GM12878 (cell line): ENCODE data around the gene CCNG1. TPM values are rescaled to one million over a fixed set of nuclear protein-coding genes. Genes with fewer than 3 reads are reported as not detected.

ENCODE experiments used
- ATAC-seq: fragments of 200-7000 bp; cut with Tn5 transposase; 3 replicates; pipeline ENCODE4 v1.9.1; 2020; ENCODE audit warnings: mild to moderate bottlenecking, moderate library complexity
- BruUV-seq: library from RNA; stranded (reverse); fragments of 400-500 nt; replicated peaks from 2 replicates; lab custom pipeline; 2021; lab: Mats Ljungman, UMichigan
- CTCF ChIA-PET: fragments of 300-600 bp; sonication (Branson Sonifier 250); formaldehyde crosslinking; extraction: SDS; loops from one replicate; lab custom pipeline; 2021; ENCODE audit warnings: inconsistent platforms; lab: Yijun Ruan, JAX
- POLR2A ChIA-PET: fragments of 350-600 bp; formaldehyde crosslinking; extraction: SDS; loops from one replicate; lab custom pipeline; 2021; ENCODE audit warnings: inconsistent platforms; lab: Charles Lee
- RAD21 ChIA-PET: fragments of 300-600 bp; sonication (Branson Sonifier 250); formaldehyde crosslinking; loops from one replicate; lab custom pipeline; 2023; ENCODE audit warnings: antibody characterized with exemption; ENCODE audit not compliant: unreplicated experiment; lab: Charles Lee
- SMC1A ChIA-PET: fragments of 300-600 bp; sonication (Branson Sonifier 250); formaldehyde crosslinking; loops from one replicate; lab custom pipeline; 2023; ENCODE audit not compliant: unreplicated experiment, uncharacterized antibody; lab: Charles Lee
- DNase-seq: peaks from one replicate; pipeline ENCODE4 v3.0.0-alpha.2; 2011; ENCODE audit warnings: low read depth, low spot score
- FAIRE-seq: peaks from 3 replicates; lab custom pipeline; 2011; peaks lifted over from hg19 to GRCh38; lab: Jason Lieb, UNC
- H2AFZ ChIP-seq: 2 replicates; pipeline ENCODE4 v1.6.0; 2011; ENCODE audit warnings: low read depth, low read length, control low read depth; ENCODE audit not compliant: control insufficient read depth
- H3K27ac ChIP-seq: 2 replicates; pipeline ENCODE4 v1.5.1; 2011; ENCODE audit warnings: control low read depth; ENCODE audit not compliant: control insufficient read depth, insufficient read depth
- H3K27me3 ChIP-seq, 2 experiments: replicated peaks in 1 of 2; 2 replicates each; pipeline versions ENCODE4 v1.6.0 to v1.6.1; 2011; ENCODE audit warnings: low read length in 1 of 2; ENCODE audit not compliant: control insufficient read depth in 2 of 2, insufficient read depth in 2 of 2
- H3K36me3 ChIP-seq, 2 experiments: 2 replicates each; pipeline ENCODE4 v1.5.1; 2011; ENCODE audit warnings: low read length in 1 of 2; ENCODE audit not compliant: control insufficient read depth in 2 of 2, insufficient read depth in 2 of 2
- H3K4me1 ChIP-seq: 2 replicates; pipeline ENCODE4 v1.6.1; 2011; ENCODE audit warnings: mild to moderate bottlenecking, low read length, moderate library complexity, mixed read lengths; ENCODE audit not compliant: control insufficient read depth, insufficient read depth
- H3K4me2 ChIP-seq: 2 replicates; pipeline ENCODE4 v1.6.0; 2011; ENCODE audit warnings: control low read depth; ENCODE audit not compliant: control insufficient read depth, insufficient read depth
- H3K4me3 ChIP-seq: fragments of 200-600 bp; sonication (generic); 2 replicates; pipeline ENCODE4 v1.5.1; 2016
- H3K79me2 ChIP-seq: 2 replicates; pipeline ENCODE4 v1.6.0; 2011; ENCODE audit warnings: low read length; ENCODE audit not compliant: control insufficient read depth, insufficient read depth
- H3K9ac ChIP-seq: 2 replicates; pipeline ENCODE4 v1.8.0; 2011; ENCODE audit warnings: low read length, control low read depth, mixed read lengths; ENCODE audit not compliant: control insufficient read depth, insufficient read depth
- H3K9me3 ChIP-seq: replicated peaks from 3 replicates; pipeline ENCODE4 v1.5.1; 2011; ENCODE audit warnings: mild to moderate bottlenecking, low read length; ENCODE audit not compliant: control insufficient read depth, insufficient read depth
- H4K20me1 ChIP-seq: 2 replicates; pipeline ENCODE4 v1.6.0; 2011; ENCODE audit not compliant: control insufficient read depth, insufficient read depth
- BHLHE40 ChIP-seq, 2 experiments: fragments of 450-650 bp in 1 of 2; IDR thresholded peaks; 2 replicates each; pipeline ENCODE4 v1.6.1; 2011 to 2017; ENCODE audit warnings: low read depth in 2 of 2, borderline replicate concordance in 1 of 2, improper control_type of control experiment in 1 of 2, low read length in 1 of 2, mild to moderate bottlenecking in 1 of 2
- CBFB ChIP-seq: IDR thresholded peaks from 2 replicates; pipeline ENCODE4 v1.6.1; 2016; ENCODE audit warnings: antibody characterized with exemption, low read depth
- HDAC6 ChIP-seq: fragments of 200-600 bp; sonication (generic); IDR thresholded peaks from one replicate; pipeline ENCODE4 v1.8.0; 2017; ENCODE audit warnings: antibody characterized with exemption; ENCODE audit not compliant: unreplicated experiment
- MYB ChIP-seq: fragments of 150-350 bp; IDR thresholded peaks from 2 replicates; pipeline ENCODE4 v1.6.1; 2014; ENCODE audit warnings: mild to moderate bottlenecking, low read depth, low read length, borderline replicate concordance
- NR2C1 ChIP-seq: fragments of 450-650 bp; IDR thresholded peaks from 2 replicates; pipeline ENCODE4 v1.6.1; 2017; ENCODE audit warnings: antibody characterized with exemption, mild to moderate bottlenecking, moderate library complexity
- RELB ChIP-seq: fragments of 450-650 bp; IDR thresholded peaks from 2 replicates; pipeline ENCODE4 v1.6.1; 2017; ENCODE audit warnings: low read depth, mild to moderate bottlenecking, moderate library complexity
- REST ChIP-seq: IDR thresholded peaks from 2 replicates; pipeline ENCODE4 v1.6.1; 2012; ENCODE audit warnings: mild to moderate bottlenecking, low read depth, low read length
- SREBF2 ChIP-seq: IDR thresholded peaks from 2 replicates; pipeline ENCODE4 v1.6.1; 2012; ENCODE audit warnings: mild to moderate bottlenecking, low read length
- SUPT20H ChIP-seq: IDR thresholded peaks from 2 replicates; pipeline ENCODE4 v1.6.1; 2011; ENCODE audit warnings: low read depth, mild to moderate bottlenecking, low read length, moderate library complexity, borderline replicate concordance; ENCODE audit not compliant: control insufficient read depth
- USF2 ChIP-seq: IDR thresholded peaks from 2 replicates; pipeline ENCODE4 v1.6.1; 2011; ENCODE audit warnings: low read depth, low read length, improper control_type of control experiment, borderline replicate concordance
- ZBTB11 ChIP-seq: fragments of 450-650 bp; formaldehyde crosslinking; IDR thresholded peaks from 2 replicates; pipeline ENCODE4 v1.5.0; 2022; ENCODE audit warnings: mild to moderate bottlenecking, missing genetic modification characterization
- whole genome bisulfite sequencing: methylation state at CpG from one replicate; pipeline ENCODE4 v1.1.6; 2016; ENCODE audit warnings: low lambda C conversion rate; ENCODE audit not compliant: insufficient replicate concordance, insufficient coverage; ENCODE audit errors: missing lambda C conversion rate; 5-methylcytosine and 5-hydroxymethylcytosine counted together
- in situ Hi-C: fragments of 300-500 bp; cut with MboI; formaldehyde crosslinking; loops from 9 replicates; pipeline ENCODE4 v1.14.3; 2018; ENCODE audit warnings: mixed read lengths
- intact Hi-C: fragments of 100-400 bp; cut with micrococcal nuclease; formaldehyde crosslinking; loops from one replicate; pipeline ENCODE4 v1.14.2; 2022; ENCODE audit not compliant: unreplicated experiment
- polyA plus RNA-seq, 11 experiments: library from polyadenylated mRNA; depleted of rRNA in 4 of 11; unstranded in 6 of 11; stranded (reverse) in 5 of 11; fragments of >200 nt; fragmentation: Nextera tagmentation in 4 of 11; fragmentation: Illumina TruSeq in 1 of 11; extraction: Ambion mirVana in 4 of 11; extraction: Trizol in 1 of 11; gene quantifications; 1 replicate in 1 of 11; 2 replicates in 10 of 11; pipeline versions ENCODE4 v1.2.1 to v1.2.3, GENCODE V29; 2011 to 2016; ENCODE audit warnings: inconsistent platforms in 2 of 11, missing spikeins in 2 of 11, low read depth in 1 of 11
- total RNA-seq, 4 experiments: library from RNA; depleted of rRNA in 3 of 4; stranded (reverse); fragments of >200 nt in 3 of 4; fragmentation: Illumina TruSeq in 1 of 4; extraction: Trizol in 1 of 4; gene quantifications; 2 replicates each; pipeline versions ENCODE4 v1.2.1 to v1.2.3, GENCODE V29; 2013 to 2021

Gene CCNG1
- total and polyA plus RNA-seq, 10 of the 15 experiments (the other 5 are each of a cell fraction or from before 2014, with no cell fraction given) = 90.1 to 274 (median 200) TPM

DNA sequence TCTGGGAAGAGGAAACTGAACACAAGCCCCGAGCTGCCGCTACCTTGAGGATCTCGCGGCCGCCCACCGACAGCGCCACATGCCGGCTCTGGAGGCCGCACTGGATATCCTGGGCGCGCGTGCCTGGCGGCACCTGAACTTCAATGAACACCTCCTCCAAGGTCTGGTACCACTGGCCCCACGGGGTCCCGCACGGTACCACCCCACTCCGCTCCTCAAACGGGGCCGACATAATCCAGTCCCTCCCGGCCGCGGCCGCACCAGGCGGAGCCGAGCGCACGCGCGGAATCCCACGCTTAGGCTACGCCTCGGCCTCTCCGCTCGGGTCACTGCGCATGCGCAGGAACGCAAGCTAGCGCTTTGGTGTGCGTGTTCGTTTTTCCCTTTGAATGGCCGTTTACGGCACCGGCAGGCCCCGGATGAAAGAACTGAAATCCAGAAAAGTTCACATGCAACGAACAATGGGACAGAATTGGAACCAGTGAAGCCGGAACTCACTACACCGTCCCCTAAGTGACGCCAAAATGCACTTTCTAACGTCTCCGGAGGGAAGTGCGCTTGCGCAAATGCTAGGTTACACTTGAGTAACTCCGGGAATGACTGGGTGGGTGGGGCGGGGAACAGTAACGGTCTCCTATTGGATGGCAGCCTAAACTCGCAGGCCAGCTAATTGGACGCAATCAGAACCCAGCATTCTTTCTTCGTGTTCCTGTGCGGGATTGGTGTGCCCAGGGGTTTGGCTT is 22.6 kb downstream of the CCNG1 start, which contains the start of gene NUDCD2:
TSS of gene NUDCD2 (minus strand) at position 284 of the 743 bp plus-strand sequence. CDS start at position 232, 52 bp downstream.
- Histone ChIP-seq H3K36me3 (peaks cover 0 to 2% of the 10 kb centered on the region in 2 experiments; a peak in 1 of 4 replicates), H3K4me3 (peak within 1 kb of the TSS; percentile 91), H4K20me1 (no peaks in the 10 kb centered on the region), H3K27me3 (no peaks in the 10 kb centered on the region), H3K27ac (peak within 1 kb of the TSS; percentile 99), H3K9me3 (no peaks in the 10 kb centered on the region; the same call in 2 of the 3 replicates), H3K4me1 (no peaks in the 10 kb centered on the region; the same call in 1 of the 2 replicates), H3K4me2 (peak within 1 kb of the TSS; percentile 68), H2AFZ (peak within 1 kb of the TSS; percentile 99), H3K9ac (peak within 1 kb of the TSS; percentile 96), H3K79me2 (peaks cover 73% of the 10 kb centered on the region)
- POLR2A ChIA-PET = interaction anchor here (0.7 to 9.1 kb wide), 8 partner anchors 10 to 48 kb away, joined by 3 to 181 read pairs (median 13); partner anchors contain the start of genes CCNG1 and MAT2B
- DNase-seq = peak; percentile 96
- intact Hi-C loops = loop anchor here (1.0 kb wide), 3 partner anchors 20 to 45 kb away; partner anchors contain the start of genes CCNG1 and MAT2B
- SMC1A ChIA-PET = interaction anchor here (0.9 to 9.3 kb wide), 11 partner anchors 8 to 47 kb away, joined by 3 to 142 read pairs (median 5); partner anchors contain the start of genes CCNG1 and MAT2B
- FAIRE-seq = peak; percentile 98
- RAD21 ChIA-PET = interaction anchor here (0.7 to 6.2 kb wide), 6 partner anchors 20 to 76 kb away, joined by 3 to 78 read pairs (median 4); partner anchors contain the start of genes CCNG1 and MAT2B
- no TSS peak for BruUV-seq
- in situ Hi-C loops = no loop called here
- WGBS = under 1% methylated on average over 59 of the region's 59 CpGs
- ATAC-seq = peak; percentile 87
- CTCF ChIA-PET = interaction anchor here (0.6 to 6.6 kb wide), 9 partner anchors 14 to 51 kb away, joined by 3 to 74 read pairs (median 7); partner anchors contain the start of genes CCNG1 and MAT2B
- TF ChIP-seq REST (no peak), CBFB (0 out of 2 replicates have a peak, but pooled peaks have one; percentile 57), ZBTB11 (CRISPR knock-in tag) (no peak), HDAC6 (no peak), MYB (no peak), USF2 (no peak), RELB (peak; percentile 65; the same call in 1 of the 2 replicates), BHLHE40 (IDR thresholded peaks at IDR 0.05; ENCODE audit: borderline replicate concordance in 1 of 2, low read depth in 2 of 2, low read length in 1 of 2) (peak; percentile 65 to 91; a peak in 3 of 4 replicates), NR2C1 (peak; percentile 60; the same call in 1 of the 2 replicates), SREBF2 (no peak), SUPT20H (no peak)
